Osteoblast (primary cell): ENCODE data around the gene SOBP. TPM values are rescaled to one million over a fixed set of nuclear protein-coding genes. Genes with fewer than 3 reads are reported as not detected.

Source experiments
- DNase-seq: peaks from one replicate; pipeline ENCODE4 v3.0.0; 2011; ENCODE audit warnings: low spot score, mixed read lengths; ENCODE audit not compliant: insufficient read length; ENCODE audit errors: missing footprints
- H2AFZ ChIP-seq: 2 replicates; pipeline ENCODE4 v1.6.0; 2011; ENCODE audit warnings: mild to moderate bottlenecking, low read length
- H3K27ac ChIP-seq: 2 replicates; pipeline ENCODE4 v1.5.1; 2011; ENCODE audit warnings: mild to moderate bottlenecking, low read depth, low read length, moderate library complexity
- H3K27me3 ChIP-seq: 2 replicates; pipeline ENCODE4 v1.6.0; 2012; ENCODE audit warnings: mild to moderate bottlenecking, control low read depth, inconsistent platforms, low read length, moderate library complexity; ENCODE audit not compliant: insufficient read depth
- H3K36me3 ChIP-seq: 2 replicates; pipeline ENCODE4 v1.5.1; 2011; ENCODE audit warnings: mild to moderate bottlenecking, low read length, control low read depth, moderate library complexity; ENCODE audit not compliant: insufficient read depth
- H3K4me1 ChIP-seq: 2 replicates; pipeline ENCODE4 v1.5.1; 2011; ENCODE audit warnings: mild to moderate bottlenecking, low read length, control low read depth, moderate library complexity; ENCODE audit not compliant: insufficient read depth
- H3K4me2 ChIP-seq: 2 replicates; pipeline ENCODE4 v1.6.0; 2011; ENCODE audit warnings: mild to moderate bottlenecking, low read length; ENCODE audit not compliant: insufficient read depth
- H3K4me3 ChIP-seq: fragments of 200-600 bp; sonication (generic); 3 replicates; pipeline ENCODE4 v1.5.1; 2012; ENCODE audit warnings: mild to moderate bottlenecking, low read length, inconsistent platforms; ENCODE audit not compliant: insufficient read depth
- H3K79me2 ChIP-seq: 2 replicates; pipeline ENCODE4 v1.6.0; 2012; ENCODE audit warnings: mild to moderate bottlenecking, low read length, control low read depth, inconsistent platforms; ENCODE audit not compliant: insufficient read depth
- H3K9me3 ChIP-seq: 2 replicates; pipeline ENCODE4 v1.5.1; 2011; ENCODE audit warnings: low read depth, low read length, control low read depth
- H4K20me1 ChIP-seq: 2 replicates; pipeline ENCODE4 v1.6.0; 2012; ENCODE audit warnings: mild to moderate bottlenecking, low read length, control low read depth; ENCODE audit not compliant: insufficient read depth
- total RNA-seq: library from RNA; depleted of rRNA; stranded (reverse); fragments of >200 nt; gene quantifications from 2 replicates; pipeline ENCODE4 v1.2.3, GENCODE V29; 2012
- TF ChIP-seq, protein P1 (sequence below): IDR thresholded peaks from 2 replicates; pipeline ENCODE4 v1.5.1; 2011; ENCODE audit warnings: mild to moderate bottlenecking, low read depth, low read length, moderate library complexity; ENCODE audit errors: extremely low read depth

The SOBP gene
- total RNA-seq, 1 donor: 3.6 TPM

DNA sequence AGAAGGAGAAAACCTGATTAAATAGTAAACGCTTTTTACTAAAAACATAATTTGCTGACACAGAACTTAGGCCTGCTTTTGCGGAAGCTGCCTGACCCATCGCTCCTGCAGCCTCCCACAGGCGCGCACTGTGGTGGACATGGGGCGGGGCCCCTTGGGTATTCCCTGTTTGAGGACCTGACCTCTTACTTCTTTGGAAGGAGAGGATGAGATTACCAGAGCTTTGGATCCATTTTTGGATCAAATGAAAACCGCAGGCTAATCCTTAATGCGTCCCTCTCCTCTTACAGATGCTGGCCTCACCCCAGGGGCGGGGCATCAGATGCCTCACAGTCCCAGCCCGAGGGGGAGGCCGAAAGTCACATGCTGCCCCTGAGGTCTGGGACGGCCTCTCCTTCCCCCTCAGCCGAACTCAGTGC is 183.2 kb downstream of the SOBP start:
- Histone ChIP-seq H3K4me2 (no peak overlapping the region), H4K20me1 (no peaks in the 10 kb centered on the region), H3K4me1 (peaks cover 17% of the 10 kb centered on the region), H2AFZ (no peak overlapping the region), H3K4me3 (no peak overlapping the region), H3K9me3 (no peaks in the 10 kb centered on the region), H3K36me3 (no peaks in the 10 kb centered on the region), H3K79me2 (no peaks in the 10 kb centered on the region), H3K27ac (no peak overlapping the region), H3K27me3 (no peaks in the 10 kb centered on the region)
- TF ChIP-seq, protein P1, sequence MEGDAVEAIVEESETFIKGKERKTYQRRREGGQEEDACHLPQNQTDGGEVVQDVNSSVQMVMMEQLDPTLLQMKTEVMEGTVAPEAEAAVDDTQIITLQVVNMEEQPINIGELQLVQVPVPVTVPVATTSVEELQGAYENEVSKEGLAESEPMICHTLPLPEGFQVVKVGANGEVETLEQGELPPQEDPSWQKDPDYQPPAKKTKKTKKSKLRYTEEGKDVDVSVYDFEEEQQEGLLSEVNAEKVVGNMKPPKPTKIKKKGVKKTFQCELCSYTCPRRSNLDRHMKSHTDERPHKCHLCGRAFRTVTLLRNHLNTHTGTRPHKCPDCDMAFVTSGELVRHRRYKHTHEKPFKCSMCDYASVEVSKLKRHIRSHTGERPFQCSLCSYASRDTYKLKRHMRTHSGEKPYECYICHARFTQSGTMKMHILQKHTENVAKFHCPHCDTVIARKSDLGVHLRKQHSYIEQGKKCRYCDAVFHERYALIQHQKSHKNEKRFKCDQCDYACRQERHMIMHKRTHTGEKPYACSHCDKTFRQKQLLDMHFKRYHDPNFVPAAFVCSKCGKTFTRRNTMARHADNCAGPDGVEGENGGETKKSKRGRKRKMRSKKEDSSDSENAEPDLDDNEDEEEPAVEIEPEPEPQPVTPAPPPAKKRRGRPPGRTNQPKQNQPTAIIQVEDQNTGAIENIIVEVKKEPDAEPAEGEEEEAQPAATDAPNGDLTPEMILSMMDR: no peak
- DNase-seq: no peak

DNA sequence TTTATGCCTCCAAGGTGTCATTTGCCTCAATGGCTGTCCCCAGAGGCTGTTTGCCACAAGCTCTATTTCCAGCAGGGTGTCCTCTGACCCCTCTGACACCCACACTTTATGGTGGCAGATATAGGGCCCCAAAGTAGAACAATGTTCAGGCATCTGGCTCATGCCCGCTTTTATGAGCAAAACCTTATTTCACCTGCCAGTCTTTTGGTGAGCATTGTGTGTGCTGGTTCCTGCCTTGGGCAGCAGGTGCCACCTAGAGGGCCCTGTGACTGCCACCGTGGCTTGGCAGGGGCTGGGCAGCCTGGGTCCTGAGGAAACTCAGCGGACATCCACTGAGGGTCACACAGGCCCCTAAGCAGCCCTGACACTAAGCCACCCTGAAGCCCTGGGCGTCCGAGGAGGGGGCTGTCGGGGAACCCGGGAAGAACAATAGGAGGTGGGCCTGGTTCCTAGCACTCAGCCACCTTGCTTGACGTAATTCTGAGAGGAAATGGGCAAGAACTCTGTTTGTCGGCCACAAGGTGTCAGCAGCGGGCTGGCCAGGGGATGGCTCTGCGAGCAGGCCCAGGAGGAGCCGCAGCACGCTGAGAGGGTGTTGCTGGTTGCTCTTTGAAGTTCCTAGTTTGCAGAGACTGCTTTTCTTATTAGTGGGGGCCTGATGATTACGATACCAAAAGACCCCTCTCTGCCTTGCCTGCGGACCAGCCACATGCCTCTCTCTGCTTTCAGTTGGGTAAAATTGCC is 185.2 kb downstream of the SOBP start:
- Histone ChIP-seq H3K4me3 (no peak overlapping the region), H3K27ac (peak overlapping the region; percentile 34), H3K36me3 (no peaks in the 10 kb centered on the region), H2AFZ (peak overlapping the region; percentile 81), H3K79me2 (no peaks in the 10 kb centered on the region), H3K27me3 (no peaks in the 10 kb centered on the region), H3K9me3 (no peaks in the 10 kb centered on the region), H3K4me1 (peaks cover 20% of the 10 kb centered on the region), H3K4me2 (peak overlapping the region; percentile 12), H4K20me1 (no peaks in the 10 kb centered on the region)
- TF ChIP-seq, protein P1: peak; percentile 87
- peak; percentile 95 for DNase-seq

DNA sequence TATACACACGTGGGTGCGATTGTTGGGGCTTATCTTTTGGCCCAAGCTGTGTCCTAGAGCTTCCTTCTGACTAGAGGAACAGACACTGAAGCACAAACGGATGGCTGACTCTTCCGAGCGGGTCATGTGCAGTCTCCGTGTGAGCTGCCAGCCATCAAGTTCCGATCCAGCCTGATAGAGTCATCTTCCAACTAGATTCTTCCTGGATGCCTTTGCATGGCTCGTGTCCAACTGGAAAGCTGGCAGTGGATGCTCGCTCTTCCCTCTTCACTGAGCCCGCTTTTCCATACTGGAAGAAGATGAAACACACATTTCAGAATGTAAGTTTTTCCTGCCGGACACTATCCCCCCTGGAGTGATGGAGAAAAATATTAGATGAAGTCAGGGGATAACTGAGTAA is 186.1 kb downstream of the SOBP start:
- H3K4me1 ChIP-seq: peaks cover 16% of the 10 kb centered on the region
- DNase-seq: peak; percentile 78
- TF ChIP-seq, protein P1: no peak
- H3K27ac ChIP-seq: peak overlapping the region; percentile 34
- H2AFZ ChIP-seq: peak overlapping the region; percentile 37
- no peaks in the 10 kb centered on the region for H4K20me1 ChIP-seq
- H3K79me2 ChIP-seq: no peaks in the 10 kb centered on the region
- H3K9me3 ChIP-seq: no peaks in the 10 kb centered on the region
- no peak overlapping the region for H3K4me2 ChIP-seq
- H3K36me3 ChIP-seq: no peaks in the 10 kb centered on the region
- no peaks in the 10 kb centered on the region for H3K27me3 ChIP-seq
- H3K4me3 ChIP-seq: no peak overlapping the region

DNA sequence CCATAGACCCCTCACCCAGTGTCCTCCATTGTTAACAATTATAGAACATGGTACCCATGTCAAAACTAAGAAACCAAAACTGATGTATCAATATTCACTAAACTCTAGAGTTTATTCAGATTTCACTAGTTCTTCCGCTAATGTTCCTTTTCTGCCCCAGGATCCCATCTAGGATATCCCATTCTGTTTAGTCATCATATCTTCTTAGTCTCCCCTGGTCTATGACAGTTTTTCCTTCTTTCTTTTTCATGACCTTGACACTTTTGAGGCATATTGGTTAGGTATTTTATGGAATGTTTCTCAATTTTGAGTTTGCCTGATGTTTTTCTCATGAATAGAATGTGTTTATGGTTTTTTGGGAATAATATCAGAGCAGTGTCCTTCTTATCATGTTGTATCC is 187.5 kb downstream of the SOBP start:
- no peaks in the 10 kb centered on the region for H3K27me3 ChIP-seq
- DNase-seq: no peak
- TF ChIP-seq, protein P1: no peak

More for the DNA sequence above, 187.5 kb downstream of the SOBP start:
- H3K4me1 ChIP-seq: peaks cover 15% of the 10 kb centered on the region
- no peaks in the 10 kb centered on the region for H3K9me3 ChIP-seq
- H3K27ac ChIP-seq: no peak overlapping the region
- no peak overlapping the region for H2AFZ ChIP-seq
- no peaks in the 10 kb centered on the region for H4K20me1 ChIP-seq
- no peaks in the 10 kb centered on the region for H3K79me2 ChIP-seq
- H3K4me2 ChIP-seq: no peak overlapping the region
- H3K4me3 ChIP-seq: no peak overlapping the region
- H3K36me3 ChIP-seq: no peaks in the 10 kb centered on the region
